Adrenal gland (tissue), 12 donors: ENCODE results near the gene KCNK10. TPM values are rescaled to one million over a fixed set of nuclear protein-coding genes. Genes with fewer than 3 reads are reported as not detected.

Experiments
- DNase-seq, 7 donors: peaks; one replicate each; pipeline ENCODE4 v3.0.0-alpha.2; 2019 to 2020
- H3K27ac ChIP-seq, 5 donors: fragments of 200-600 bp; sonication (generic) in 4 of 5; 1 replicate in 3 of 5; 2 replicates in 2 of 5; pipeline versions ENCODE4 v1.5.1 to v1.8.0; 2016 to 2020; ENCODE audit warnings: mild to moderate bottlenecking in 1 of 5
- H3K27me3 ChIP-seq: fragments of 200-600 bp; 2 replicates; pipeline ENCODE4 v1.8.0; 2021
- H3K36me3 ChIP-seq, 2 donors: fragments of 200-600 bp; replicated peaks in 1 of 2; 1 replicate in 1 of 2; 2 replicates in 1 of 2; pipeline versions ENCODE4 v1.5.1 to v1.8.0; 2018 to 2022
- H3K4me1 ChIP-seq, 2 donors: fragments of 200-600 bp; replicated peaks in 1 of 2; 1 replicate in 1 of 2; 2 replicates in 1 of 2; pipeline versions ENCODE4 v1.5.1 to v1.8.0; 2018 to 2021
- H3K4me3 ChIP-seq, 4 donors: fragments of 200-600 bp; sonication (generic) in 3 of 4; one replicate each; pipeline ENCODE4 v1.5.1; 2016 to 2018
- H3K9me3 ChIP-seq, 3 donors: fragments of 200-600 bp; sonication (generic) in 1 of 3; replicated peaks in 1 of 3; 1 replicate in 2 of 3; 2 replicates in 1 of 3; pipeline versions ENCODE4 v1.5.1 to v1.8.0; 2016 to 2021
- CTCF ChIP-seq, 6 experiments: fragments of 450-650 bp in 4 of 6; fragments of 200-600 bp in 2 of 6; sonication (generic) in 1 of 6; IDR thresholded peaks; 1 replicate in 5 of 6; 2 replicates in 1 of 6; pipeline versions ENCODE4 v1.5.1 to v1.8.0; 2016 to 2021; ENCODE audit warnings: antibody characterized with exemption in 6 of 6, mild to moderate bottlenecking in 2 of 6, moderate library complexity in 1 of 6
- POLR2A ChIP-seq, 2 donors: fragments of 450-650 bp; IDR thresholded peaks; one replicate each; pipeline ENCODE4 v1.6.1; 2017; ENCODE audit warnings: antibody characterized with exemption in 2 of 2, mild to moderate bottlenecking in 2 of 2, moderate library complexity in 1 of 2
- WGBS, 4 donors: extraction: QIAGEN DNeasy Blood & Tissue Kit in 2 of 4; methylation state at CpG; one replicate each; pipeline versions ENCODE4 v1.1.5 to v1.1.7; 2013 to 2017; 5-methylcytosine and 5-hydroxymethylcytosine counted together
- intact Hi-C, 2 donors: fragments of 100-400 bp; cut with DNase I; formaldehyde crosslinking; loops; one replicate each; pipeline versions ENCODE4 v1.14.1 to v1.15.0; 2022 to 2023
- polyA plus RNA-seq, 3 donors: library from polyadenylated mRNA; stranded (reverse); fragments of 200-250 nt in 2 of 3; fragments of 350-450 nt in 1 of 3; fragmentation: Illumina TruSeq in 1 of 3; extraction: RNeasy Lipid Tissue Mini Kit (QIAGEN cat#74804) in 1 of 3; gene quantifications; one replicate each; pipeline ENCODE4 v1.2.3, GENCODE V29; 2013 to 2014
- total RNA-seq, 9 donors: library from RNA; depleted of rRNA in 4 of 9; stranded (reverse); fragments of >200 nt in 4 of 9; fragments of 120-200 nt in 1 of 9; fragmentation: NEBNext Ultra II Directional in 1 of 9; extraction: Animal tissue kit (Norgen Biotek cat#: 25700) in 1 of 9; gene quantifications; one replicate each; pipeline versions ENCODE4 v1.1.0 to v1.2.4, GENCODE V29; 2013 to 2023
- donor health status: healthy with polysubstance abuse.
- donor health status: Bipolar disorder and iron deficiency.
- donor health status: DM: yes; HTN: yes; CAD: no.
- donor health status: DM: no; HTN: no; CAD: no.
- donor health status: DM: no; HTN: no; CAD: no.
- donor health status: DM: yes; HTN: yes; CAD: no.

KCNK10 gene
- total and polyA plus RNA-seq, 12 donors: 0.03 to 1.1 (median 0.60) TPM; not detected in 7

- H3K27me3 ChIP-seq: peaks cover 4% of the 10 kb centered on the region
- intact Hi-C loops: loop anchor here in 1 of 2 donors (5.0 kb wide), 2 partner anchors 151 to 226 kb away; no protein-coding TSS in a partner anchor
- H3K9me3 ChIP-seq: no peaks in the 10 kb centered on the region
Measured at GRCh38 chr14:88168025-88168424, 155.0 kb downstream of the KCNK10 start.

GRCh38 chr14:88166616-88167015 lies 156.5 kb downstream of the KCNK10 start:
- Histone ChIP-seq H3K36me3 (no peaks in the 10 kb centered on the region), H3K4me3 (no peak overlapping the region), H3K9me3 (no peaks in the 10 kb centered on the region), H3K4me1 (no peaks in the 10 kb centered on the region), H3K27me3 (peaks cover 4% of the 10 kb centered on the region), H3K27ac (no peak overlapping the region)
- intact Hi-C loops: loop anchor here in 1 of 2 donors (5.0 kb wide), 2 partner anchors 149 to 224 kb away; no protein-coding TSS in a partner anchor
- WGBS, 4 donors: 63 to 70% (median 67%) methylated on average over 3 of the region's 3 CpGs
- TF ChIP-seq CTCF (IDR thresholded peaks at IDR 0.05) (no peak), POLR2A (IDR thresholded peaks at IDR 0.05) (no peak)
- DNase-seq: no peak

More at GRCh38 chr14:88168025-88168424, 155.0 kb downstream of the KCNK10 start:
- no peak for DNase-seq
- Histone ChIP-seq H3K4me3 (no peak overlapping the region), H3K27ac (no peak overlapping the region), H3K4me1 (no peaks in the 10 kb centered on the region), H3K36me3 (no peaks in the 10 kb centered on the region)
- 75 to 86% (median 83%) methylated on average over 6 to 7 of the region's 7 CpGs for WGBS, 4 donors
- no peak for TF ChIP-seq CTCF (IDR thresholded peaks at IDR 0.05)
- no peak for TF ChIP-seq POLR2A (IDR thresholded peaks at IDR 0.05)

GRCh38 chr14:88164906-88165534 lies 158.0 kb downstream of the KCNK10 start:
- Histone ChIP-seq H3K9me3 (no peaks in the 10 kb centered on the region), H3K36me3 (no peaks in the 10 kb centered on the region), H3K27ac (no peak overlapping the region), H3K27me3 (peaks cover 4% of the 10 kb centered on the region), H3K4me1 (no peaks in the 10 kb centered on the region), H3K4me3 (no peak overlapping the region)
- intact Hi-C loops: loop anchor here in 1 of 2 donors (5.0 kb wide), 2 partner anchors 148 to 223 kb away; no protein-coding TSS in a partner anchor
- no peak for DNase-seq
- WGBS, 4 donors: 52 to 60% (median 55%) methylated on average over 3 of the region's 3 CpGs
- TF ChIP-seq POLR2A (IDR thresholded peaks at IDR 0.05): no peak
- no peak for TF ChIP-seq CTCF (IDR thresholded peaks at IDR 0.05)

DNA sequence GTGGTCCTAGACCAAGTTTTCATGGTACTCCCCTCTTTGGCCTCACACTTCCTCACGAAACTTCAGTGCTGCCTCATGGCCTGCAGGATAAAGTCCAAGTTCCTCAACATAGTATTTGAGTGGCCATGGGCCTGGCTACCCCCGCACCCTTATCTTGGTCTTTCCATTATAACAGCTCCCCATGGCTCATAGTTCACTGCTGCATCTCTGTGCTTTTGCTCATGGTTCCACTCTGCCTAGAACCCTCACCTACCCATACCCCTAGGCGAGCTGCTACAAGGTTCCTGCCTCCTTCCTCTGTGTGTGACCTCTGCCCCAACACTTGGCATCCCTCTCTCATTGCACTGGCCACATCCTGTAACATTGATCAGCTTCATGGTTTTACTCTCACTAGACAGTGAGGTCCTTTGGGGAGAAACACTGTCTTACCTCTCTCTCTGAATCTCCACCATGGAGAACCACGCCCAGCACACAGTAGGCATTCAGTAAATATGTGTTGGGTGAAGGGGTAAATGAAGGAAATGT lies 159.3 kb downstream of the KCNK10 start:
- TF ChIP-seq CTCF (IDR thresholded peaks at IDR 0.05): no peak
- TF ChIP-seq POLR2A (IDR thresholded peaks at IDR 0.05): no peak
- Histone ChIP-seq H3K36me3 (no peaks in the 10 kb centered on the region), H3K27ac (no peak overlapping the region), H3K4me1 (no peaks in the 10 kb centered on the region), H3K4me3 (no peak overlapping the region), H3K27me3 (peaks cover 4% of the 10 kb centered on the region), H3K9me3 (no peaks in the 10 kb centered on the region)
- no peak for DNase-seq
- intact Hi-C loops: no loop called here
- WGBS, 4 donors: 77 to 91% (median 80%) methylated on average over 4 of the region's 4 CpGs
